HG02884 (cell line): ENCODE data around the gene PDE6D.
"Not testable (repeated sequence)": the region's sequence is repeated elsewhere in the genome, so short reads cannot be mapped to it uniquely, and the experiment has no call there.

Source experiments
- ATAC-seq: cut with Tn5 transposase; IDR thresholded peaks from one replicate; pipeline ENCODE4 v1.9.1; 2021; ENCODE audit warnings: mild to moderate bottlenecking, moderate library complexity; ENCODE audit not compliant: unreplicated experiment

Gene PDE6D

DNA sequence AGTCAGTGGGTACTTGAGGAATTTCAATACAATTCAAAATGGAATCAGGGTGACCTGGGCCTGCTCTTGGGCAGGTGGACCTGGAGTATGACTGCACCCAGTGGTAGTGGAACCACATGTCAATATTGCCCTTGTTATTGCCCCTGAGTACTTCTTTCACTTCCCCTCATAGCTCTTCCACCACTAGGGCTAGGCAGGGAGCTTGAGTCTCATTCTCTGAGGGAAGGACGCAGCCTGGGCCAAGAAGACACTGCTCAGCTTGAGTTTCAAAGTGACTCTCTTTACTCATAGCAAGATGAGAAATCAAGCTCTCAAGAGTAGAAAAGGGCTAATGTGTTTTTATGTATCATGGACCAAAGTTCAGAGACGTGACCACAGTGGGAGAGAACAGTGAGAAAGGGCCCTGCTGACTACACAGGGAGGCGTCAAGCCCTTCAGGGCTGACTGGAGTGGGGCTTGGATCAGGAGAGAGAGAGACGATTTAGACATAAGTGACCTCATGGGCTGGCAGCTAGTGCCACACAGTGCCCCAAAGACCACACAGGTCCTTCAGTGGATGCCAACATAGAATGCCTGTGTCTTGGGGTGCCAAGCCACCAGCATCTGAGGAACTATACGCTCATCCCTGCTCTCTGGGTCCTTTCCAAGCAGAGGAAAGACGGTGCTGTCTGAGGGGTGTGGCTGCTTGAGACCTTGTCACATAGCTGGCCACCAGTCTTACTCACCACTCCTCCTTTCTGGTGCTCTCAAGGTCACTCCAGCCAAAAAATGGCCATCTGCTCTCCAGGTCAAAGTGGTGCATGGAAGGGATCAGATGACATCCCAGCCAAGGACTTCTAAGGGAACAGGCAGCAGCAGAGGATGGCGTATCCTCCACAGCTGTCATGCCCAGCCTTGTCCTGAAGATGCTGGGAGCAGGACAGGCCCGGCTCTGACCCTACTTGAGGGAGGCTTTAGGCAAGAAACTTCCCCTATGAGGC lies 59.8 kb downstream of the PDE6D start:
- peak; percentile 72 for ATAC-seq

GRCh38 chr2:231720292-231720986 lies 60.6 kb downstream of the PDE6D start:
- no peak for ATAC-seq

- no peak for ATAC-seq
Observed at GRCh38 chr2:231718799-231719198, 62.3 kb downstream of the PDE6D start.

DNA sequence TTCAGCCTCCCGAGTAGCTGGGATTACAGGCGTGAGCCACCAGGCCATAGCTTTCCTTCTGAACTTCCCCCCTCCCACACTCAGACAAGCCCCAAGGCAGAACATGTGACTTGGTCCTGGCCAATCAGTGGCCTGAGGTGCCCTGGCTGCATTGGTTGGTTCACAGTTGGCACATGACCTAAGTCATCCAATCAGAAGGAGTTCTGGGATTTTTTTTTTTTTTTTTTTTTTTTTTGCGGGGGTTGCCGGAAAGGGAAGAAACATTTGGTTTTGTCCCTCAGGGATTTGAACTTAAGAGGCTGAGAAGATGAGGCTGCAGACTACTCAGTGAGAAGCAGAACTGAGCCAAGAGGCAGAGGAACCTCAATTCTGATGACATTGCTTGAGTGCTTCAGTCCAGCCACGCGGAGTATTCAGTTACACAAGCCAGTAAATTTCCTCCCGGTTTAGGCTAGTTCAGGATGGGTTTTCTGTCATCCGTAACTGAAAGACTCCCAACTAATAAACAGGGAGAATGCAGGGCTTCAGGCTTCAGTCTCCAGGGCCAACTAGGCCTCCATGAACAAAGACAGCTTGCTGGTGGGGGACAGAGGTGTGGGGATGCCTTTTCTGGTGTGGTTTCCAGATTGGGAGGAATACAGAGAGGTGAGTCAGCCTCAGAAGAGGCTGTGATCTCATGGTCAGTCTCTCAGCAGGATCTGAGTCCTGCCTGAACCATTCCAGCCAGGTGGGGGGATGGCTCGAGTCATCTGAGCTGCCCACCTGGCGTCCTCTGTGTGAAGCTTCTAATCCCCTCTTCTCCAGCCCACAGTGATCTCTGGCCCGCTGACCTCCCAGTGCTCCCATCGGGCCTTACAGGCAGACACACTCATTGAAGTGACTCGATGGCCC lies 63.6 kb downstream of the PDE6D start:
- peak; percentile 26 for ATAC-seq

- ATAC-seq = no peak
Observed at GRCh38 chr2:231716666-231717280, 64.3 kb downstream of the PDE6D start.

DNA sequence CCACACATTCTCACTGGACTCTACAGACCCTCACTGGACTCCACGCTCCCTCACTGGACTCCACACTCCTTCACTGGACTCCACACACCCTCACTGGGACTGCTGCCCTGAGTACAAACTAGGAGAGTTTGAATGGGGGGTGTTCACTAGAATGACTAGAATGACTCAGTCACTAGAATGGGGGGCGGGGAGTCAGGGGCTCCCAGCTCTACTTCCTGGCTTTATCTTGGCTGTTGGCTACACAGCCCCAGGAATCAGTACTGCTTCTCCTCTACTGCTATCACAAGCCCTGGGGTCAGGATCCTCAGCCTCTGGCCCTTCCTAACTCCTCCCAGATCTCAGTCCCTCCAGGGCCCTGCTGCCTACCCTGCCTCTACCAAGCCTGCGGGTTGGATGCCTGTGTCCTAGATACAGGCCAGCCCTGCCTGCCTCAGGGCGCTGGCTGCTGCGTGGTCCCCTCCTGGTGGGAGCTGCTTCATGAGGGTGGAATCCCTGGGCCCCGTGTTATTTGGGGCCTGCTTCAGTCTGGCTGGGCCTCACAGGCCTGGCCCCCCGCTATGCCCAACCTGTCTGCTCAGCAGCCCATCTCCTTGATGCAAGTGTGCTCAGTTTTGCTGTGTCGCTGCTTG lies 65.0 kb downstream of the PDE6D start:
- ATAC-seq = no peak

DNA sequence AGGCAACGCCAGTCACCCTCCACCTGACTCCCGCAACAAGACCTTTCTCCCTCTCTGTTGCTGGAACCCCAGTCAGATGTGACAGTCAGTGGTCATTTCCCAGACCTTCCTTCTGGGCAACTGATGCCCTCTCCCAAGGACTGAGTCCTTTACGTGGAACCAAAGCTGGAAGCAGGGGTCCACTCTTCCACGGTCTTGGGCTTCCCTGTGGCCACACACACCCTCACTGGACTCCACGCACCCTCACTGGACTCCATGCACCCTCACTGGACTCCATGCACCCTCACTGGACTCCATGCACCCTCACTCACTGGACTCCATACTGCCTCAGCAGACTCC lies 65.6 kb downstream of the PDE6D start:
- ATAC-seq = no peak

DNA sequence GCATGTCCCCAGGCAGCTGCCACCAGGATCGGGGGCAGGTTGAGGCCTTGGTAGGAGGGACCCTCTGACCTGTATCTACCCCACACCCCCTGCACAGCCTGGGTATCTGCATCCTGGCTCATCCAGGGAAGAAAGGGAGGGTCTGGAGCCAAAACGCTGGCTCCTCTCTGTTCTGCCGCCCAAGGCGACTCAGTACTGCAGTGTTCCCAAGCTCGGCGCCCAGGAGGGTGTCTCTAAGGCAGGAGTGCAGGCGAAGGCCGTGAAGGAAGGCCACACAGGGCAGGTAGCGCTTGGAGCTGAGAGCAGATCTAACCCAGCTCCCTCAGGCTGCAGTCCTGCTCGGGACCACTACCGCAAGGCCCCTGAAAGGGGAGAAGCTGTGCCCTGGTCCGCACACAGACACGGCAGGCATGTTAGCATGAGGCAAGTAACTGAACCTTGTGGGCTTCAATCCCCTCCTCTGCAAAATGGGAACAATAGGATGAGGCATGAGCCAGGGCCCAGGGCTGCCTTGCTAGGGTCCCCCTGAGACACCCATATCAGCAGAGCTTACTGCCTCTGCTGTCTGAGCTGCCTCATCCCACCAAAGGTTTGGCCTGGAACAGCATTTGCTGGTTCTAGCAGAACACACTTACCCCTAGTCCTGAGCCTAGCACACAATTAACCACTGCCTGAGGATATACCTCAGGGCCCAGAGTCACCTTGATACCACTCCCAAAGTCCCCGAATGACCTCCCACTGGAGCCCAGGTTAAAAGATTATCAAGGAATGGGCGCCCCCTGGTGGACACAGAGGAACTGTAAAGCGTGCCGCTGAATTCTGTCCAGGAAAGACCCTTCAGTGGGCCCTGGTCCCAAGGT lies 66.2 kb downstream of the PDE6D start:
- no peak for ATAC-seq

GRCh38 chr2:231713730-231714638 lies 67.1 kb downstream of the PDE6D start:
- no peak for ATAC-seq

GRCh38 chr2:231713406-231713729 lies 67.7 kb downstream of the PDE6D start:
- not testable (repeated sequence) for ATAC-seq

DNA sequence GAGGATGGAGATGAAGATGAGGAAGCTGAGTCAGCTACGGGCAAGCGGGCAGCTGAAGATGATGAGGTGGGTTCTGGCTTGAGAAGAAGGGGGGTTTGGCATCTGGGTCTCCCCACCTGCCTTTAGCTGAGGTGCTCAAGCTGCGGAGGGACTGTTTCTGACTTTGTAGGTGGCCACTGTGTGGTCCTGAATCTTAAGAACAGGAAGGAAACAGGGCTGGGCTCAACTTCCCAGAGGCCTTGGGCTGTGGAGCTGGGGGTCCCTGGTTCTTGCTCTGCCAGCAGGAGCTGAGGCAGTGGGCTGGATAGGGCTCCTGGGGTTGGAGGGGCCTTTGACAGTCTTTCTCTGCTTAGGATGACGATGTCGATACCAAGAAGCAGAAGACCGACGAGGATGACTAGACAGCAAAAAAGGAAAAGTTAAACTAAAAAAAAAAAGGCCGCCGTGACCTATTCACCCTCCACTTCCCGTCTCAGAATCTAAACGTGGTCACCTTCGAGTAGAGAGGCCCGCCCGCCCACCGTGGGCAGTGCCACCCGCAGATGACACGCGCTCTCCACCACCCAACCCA lies 68.5 kb downstream of the PDE6D start:
- not testable (repeated sequence) for ATAC-seq

GRCh38 chr2:231711677-231712450 lies 69.2 kb downstream of the PDE6D start:
- ATAC-seq = no peak

- ATAC-seq = no peak
Observed at GRCh38 chr2:231710799-231711676, 70.0 kb downstream of the PDE6D start.

DNA sequence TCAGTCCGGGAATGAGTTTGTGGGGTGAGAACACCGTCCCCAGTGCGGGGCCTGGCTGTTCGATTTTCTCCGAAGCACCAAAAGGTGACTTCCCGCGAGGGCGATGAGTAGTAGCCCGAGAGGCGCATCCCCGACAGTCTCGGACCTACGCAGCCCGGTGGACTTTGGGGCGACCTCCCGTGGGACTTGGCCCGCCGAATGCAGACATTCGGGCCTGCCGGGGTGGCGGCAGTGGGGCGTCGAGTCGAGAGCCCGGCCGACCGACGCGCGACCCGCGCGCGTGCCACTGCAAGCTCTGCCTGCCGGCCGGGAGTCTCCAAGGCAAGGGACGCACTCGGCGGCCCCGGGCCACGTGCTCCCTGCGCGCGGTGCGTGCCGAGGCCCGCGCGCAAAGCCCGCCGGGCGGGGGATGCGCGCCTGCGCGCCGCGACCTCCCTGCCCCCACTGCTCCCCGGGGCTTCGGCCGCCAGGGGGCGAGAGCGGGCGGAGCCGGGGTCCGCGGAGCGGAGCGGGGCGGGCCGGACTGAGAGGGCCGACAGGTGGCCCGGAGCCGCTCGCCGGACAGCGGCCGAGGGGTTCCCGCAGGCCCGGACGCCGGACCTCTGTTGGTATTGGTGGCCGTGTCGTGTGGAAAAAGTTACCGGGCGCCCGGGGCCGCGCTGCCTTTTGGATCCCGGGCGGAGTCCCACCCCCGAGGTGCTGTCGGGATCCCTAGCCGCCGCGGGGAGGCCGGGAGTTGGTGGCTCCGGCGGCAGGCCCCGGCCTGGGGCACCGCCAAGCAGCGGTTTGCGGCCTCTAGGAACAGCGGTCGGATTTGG lies 70.9 kb downstream of the PDE6D start:
- ATAC-seq = no peak

- ATAC-seq = no peak
Observed at GRCh38 chr2:231709636-231709980, 71.5 kb downstream of the PDE6D start.
